ENCODE data around the gene LILRA2.
A peak's percentile ranks its signal among the peaks of the same experiment; 100 is the strongest.
"Not testable (repeated sequence)": the region's sequence is repeated elsewhere in the genome, so short reads cannot be mapped to it uniquely, and the experiment has no call there.

LILRA2 gene

GRCh38 chr19:54571715-54572615, 1.6 kb upstream of the LILRA2 start:
- DNase-seq = not testable (repeated sequence)

DNA sequence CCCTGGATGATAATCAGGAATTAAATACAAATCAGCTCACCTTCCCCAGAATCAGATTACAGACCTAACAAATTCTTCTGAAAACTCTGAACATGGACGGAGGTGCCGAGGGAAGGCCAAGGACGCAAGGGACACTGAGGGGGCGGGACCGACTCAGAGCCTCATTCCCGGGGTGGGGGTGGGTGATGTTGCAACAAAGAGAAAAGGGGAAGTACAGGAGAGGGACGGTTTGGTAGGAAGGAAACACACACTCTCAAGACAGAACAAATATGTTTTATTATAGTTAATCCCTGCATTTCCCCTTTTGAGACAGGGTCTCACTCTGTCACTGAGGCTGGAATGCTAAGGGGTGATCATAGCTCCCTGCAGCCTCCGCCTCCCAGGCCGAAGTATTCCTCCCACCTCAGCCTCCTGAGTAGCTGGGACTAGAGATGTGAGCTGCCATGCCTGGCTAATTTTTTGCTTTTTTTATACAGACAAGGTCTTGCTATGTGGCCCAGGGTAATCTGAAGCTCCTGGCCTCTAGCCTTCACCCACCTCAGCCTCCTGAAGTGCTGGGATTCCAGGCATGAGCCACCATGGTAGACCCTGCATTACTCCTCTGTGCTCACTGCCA, 786 bp upstream of the LILRA2 start:
- DNase-seq = peak; percentile 26

DNA sequence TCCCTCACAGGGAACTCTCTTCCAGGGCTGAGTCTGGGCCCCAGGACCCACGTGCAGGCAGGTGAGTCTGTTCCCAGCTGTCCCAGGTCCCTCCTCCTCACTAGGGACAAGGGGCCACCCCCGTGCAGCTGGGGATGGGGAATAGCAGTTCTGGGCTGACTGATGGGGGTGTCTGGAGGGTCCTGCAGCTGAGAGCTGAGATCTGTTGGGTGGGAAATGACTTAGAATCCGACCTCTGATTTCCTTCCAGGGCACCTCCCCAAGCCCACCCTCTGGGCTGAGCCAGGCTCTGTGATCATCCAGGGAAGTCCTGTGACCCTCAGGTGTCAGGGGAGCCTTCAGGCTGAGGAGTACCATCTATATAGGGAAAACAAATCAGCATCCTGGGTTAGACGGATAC, 461 bp downstream of the LILRA2 start:
- no peak for DNase-seq

- DNase-seq = no peak
These were observed 1.0 kb downstream of the LILRA2 start for GRCh38 chr19:54574527-54575056.

- DNase-seq = not testable (repeated sequence)
These were observed 1.6 kb downstream of the LILRA2 start for GRCh38 chr19:54575205-54575604.

GRCh38 chr19:54576411-54576976, 2.9 kb downstream of the LILRA2 start:
- no peak for DNase-seq

- DNase-seq = no peak
These were observed 3.7 kb downstream of the LILRA2 start for GRCh38 chr19:54577334-54577733.

GRCh38 chr19:54578268-54578667, 4.7 kb downstream of the LILRA2 start:
- not testable (repeated sequence) for DNase-seq

- no peak for DNase-seq
These were observed 12.8 kb downstream of the LILRA2 start for GRCh38 chr19:54586397-54586796.

DNA sequence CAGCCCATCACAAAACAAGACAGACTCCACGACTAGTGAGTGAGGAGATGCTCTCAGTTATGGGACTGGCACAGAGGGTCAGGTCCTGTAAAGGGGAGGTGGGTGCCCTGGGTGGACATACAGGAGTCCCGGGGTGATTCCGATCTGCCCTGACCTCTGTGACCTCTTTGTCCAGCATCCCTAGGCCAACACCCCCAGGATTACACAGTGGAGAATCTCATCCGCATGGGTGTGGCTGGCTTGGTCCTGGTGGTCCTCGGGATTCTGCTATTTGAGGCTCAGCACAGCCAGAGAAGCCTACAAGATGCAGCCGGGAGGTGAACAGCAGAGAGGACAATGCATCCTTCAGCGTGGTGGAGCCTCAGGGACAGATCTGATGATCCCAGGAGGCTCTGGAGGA, 13.4 kb downstream of the LILRA2 start:
- DNase-seq = no peak

DNA sequence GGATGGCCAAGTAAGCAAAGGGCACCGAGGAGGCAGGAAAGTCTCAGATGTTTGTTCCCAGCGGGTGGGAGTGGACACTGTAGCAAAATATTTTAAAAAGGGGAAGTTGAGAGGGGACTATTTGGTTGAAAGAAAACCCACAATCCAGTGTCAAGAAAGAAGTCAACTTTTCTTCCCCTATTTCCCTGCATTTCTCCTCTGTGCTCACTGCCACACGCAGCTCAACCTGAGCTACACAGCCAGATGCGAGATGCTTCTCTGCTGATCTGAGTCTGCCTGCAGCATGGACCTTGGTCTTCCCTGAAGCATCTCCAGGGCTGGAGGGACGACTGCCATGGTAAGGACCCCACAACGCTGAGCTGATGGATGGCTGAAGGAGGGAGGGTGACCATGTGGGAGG, 19.9 kb downstream of the LILRA2 start, which contains the start of gene LILRA1:
LILRA1 (plus strand) TSS at position 188 of the 400 bp plus-strand sequence. CDS start 613 bp downstream, outside the sequence.
- not testable (repeated sequence) for DNase-seq

DNA sequence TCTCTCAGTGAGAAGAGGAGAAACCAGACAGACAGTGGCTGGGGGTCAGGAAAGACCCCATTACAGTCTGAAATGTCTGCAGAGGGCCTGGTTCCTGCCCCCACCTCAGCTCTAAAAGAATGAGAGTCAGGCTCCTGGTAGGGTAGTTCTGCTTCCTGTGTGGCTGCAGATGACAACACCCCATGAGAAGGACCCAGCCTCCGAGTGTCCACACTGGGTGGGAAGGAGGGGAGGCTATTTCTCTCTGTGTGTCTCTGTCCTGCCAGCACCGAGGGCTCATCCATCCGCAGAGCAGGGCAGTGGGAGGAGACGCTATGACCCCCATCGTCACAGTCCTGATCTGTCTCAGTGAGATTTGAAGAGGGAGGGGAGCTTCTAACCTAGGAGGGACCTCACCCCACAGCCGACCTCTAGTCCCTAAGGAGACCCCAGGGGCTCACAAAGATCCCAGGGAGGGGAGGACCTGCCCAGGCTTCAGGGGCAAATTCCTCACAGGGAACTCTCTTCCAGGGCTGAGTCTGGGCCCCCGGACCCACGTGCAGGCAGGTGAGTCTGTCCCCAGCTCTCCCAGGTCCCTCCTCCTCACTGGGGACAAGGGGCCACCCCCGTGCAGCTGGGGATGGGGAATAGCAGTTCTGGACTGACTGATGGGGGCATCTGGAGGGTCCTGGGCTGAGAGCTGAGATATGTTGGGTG, 20.5 kb downstream of the LILRA2 start:
- DNase-seq = not testable (repeated sequence)

- DNase-seq = no peak
These were observed 21.1 kb downstream of the LILRA2 start for GRCh38 chr19:54594737-54595136.

- DNase-seq = not testable (repeated sequence)
These were observed 22.3 kb downstream of the LILRA2 start for GRCh38 chr19:54595680-54596436.

DNA sequence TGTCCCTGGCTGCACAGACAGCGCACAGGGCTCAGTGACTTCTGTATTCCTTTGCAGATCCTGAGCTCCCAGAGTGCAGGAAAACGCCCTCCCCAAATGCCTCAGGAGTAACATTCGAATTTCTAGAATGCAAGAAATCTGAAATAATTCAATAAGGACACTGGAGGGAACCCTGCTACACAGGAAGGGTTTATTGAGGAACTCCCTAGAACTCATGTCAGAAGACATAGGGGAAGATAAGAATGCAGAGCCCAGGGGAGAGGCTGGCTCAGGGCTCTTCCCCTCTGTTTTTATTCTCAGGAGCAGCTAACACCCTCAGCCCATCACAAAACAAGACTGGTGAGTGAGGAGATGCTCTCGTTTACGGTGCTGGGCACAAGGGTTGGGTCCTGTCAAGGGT, 26.6 kb downstream of the LILRA2 start:
- DNase-seq = no peak

DNA sequence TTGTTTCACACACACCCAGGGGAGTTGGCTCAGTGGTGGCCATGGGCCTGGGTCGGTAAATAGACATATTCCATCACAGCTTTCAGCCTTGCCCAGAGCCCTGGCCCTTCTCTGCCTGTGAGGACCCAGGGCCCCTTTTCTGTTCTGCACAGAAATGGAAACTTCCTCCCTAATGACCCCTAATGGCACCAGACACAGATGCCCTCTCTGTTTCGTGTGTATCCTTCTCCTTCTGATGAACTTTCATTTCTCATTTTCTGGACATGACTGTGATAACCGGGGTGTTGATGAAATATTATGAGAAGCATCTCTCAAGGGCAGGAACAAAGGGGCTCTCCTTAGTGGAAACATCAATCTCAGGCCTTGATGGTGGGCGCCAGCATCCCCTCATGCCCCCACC, 32.6 kb downstream of the LILRA2 start:
- DNase-seq = no peak

DNA sequence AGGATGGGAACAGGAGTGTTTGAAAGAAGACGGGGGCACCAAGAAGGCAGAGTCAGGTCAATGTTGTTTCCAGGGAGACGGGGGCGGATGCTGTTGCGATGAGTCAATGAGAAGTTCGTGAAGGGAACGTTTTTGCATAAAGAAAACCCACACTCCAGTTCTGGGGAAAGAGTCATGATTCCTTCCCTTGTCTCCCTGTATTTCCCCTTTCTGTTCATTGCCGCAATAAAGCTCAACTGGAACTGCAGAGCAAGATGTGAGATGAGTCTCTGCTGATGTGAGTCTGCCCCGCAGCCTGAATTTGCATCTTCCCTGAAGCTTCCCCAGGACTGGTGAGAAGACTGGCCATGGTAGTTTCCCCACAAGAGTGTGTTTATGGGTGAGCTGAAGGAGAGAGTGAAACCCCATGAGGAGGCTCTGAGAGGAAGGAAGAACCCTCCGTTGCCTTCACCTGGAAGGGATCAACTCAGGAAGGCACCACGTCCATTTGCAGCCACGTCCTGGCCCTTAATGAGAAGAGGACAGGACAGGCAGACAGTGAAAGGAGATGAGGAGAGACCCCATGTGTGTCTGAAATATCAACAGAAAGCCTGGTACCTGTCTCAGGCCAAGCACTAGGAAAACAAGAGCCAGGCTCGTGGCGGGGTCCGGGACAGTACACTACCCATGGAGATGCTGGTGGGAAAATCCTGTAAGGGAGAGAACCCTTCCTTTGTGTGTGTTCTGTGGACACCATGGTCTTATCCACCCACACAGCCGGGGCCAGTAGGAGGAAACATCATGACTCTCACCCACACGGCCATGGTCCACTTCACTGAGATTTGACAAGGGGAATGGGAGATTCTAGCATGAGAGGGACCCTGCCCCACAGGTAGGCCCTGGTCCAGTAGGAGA, 33.5 kb downstream of the LILRA2 start:
- DNase-seq = peak; percentile 29

GRCh38 chr19:54607785-54608150, 34.2 kb downstream of the LILRA2 start:
- no peak for DNase-seq

DNA sequence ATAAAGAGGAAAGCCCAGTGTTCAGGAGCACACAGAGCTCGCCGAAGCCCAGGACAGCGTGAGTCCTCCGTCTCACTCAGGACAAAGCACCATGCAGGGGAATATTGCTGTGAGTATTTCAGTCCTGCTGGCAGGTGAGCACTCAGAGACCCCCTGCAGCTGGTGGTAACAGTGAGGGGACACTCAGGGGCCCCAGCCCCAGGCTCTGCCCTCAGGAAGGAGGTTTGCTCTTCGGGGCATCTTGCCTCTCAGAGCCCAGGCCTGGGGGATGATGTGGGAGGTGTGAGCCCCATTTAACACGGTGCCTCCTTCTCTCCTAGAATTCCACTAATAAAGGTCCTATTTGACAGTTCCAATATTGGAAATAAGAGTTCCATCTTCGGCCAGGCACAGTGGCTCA, 34.6 kb downstream of the LILRA2 start:
- no peak for DNase-seq

DNA sequence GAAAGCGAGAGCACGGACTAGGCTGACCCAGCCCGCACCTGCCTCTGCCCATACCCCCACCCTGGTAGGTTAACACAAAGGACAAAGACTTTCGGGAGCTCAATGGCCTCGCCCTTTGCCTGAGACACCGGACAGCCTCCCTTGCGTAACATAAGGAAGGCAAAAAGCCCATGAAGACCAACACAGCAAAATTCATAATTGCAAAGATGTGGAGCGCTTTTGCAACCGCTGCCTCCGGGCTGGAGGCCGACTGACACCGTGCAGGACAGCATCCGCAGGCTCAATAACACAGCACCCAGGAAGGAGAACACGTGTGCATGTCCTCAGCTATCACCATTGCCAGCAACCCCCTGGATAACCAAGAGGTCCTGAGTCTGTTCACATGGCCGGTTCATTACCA, 35.2 kb downstream of the LILRA2 start:
- no peak for DNase-seq

GRCh38 chr19:54609356-54609791, 35.8 kb downstream of the LILRA2 start:
- no peak for DNase-seq
